NCI-H82 treated with DMSO at 0.1 percent for 48 hours (cell line): Measurements from ENCODE around the gene FAM234B.
"Not testable (repeated sequence)": the region's sequence is repeated elsewhere in the genome, so short reads cannot be mapped to it uniquely, and the experiment has no call there.

Experiments used
- DNase-seq: peaks from one replicate; lab custom pipeline; 2025; ENCODE audit not compliant: unreplicated experiment; lab: John Stamatoyannopoulos, UW

FAM234B gene

GRCh38 chr12:13023811-13024530, 20.2 kb upstream of the FAM234B start:
- DNase-seq: no peak

GRCh38 chr12:13024531-13024916, 19.7 kb upstream of the FAM234B start:
- no peak for DNase-seq

GRCh38 chr12:13026286-13026685, 17.9 kb upstream of the FAM234B start:
- no peak for DNase-seq

GRCh38 chr12:13027032-13027431, 17.1 kb upstream of the FAM234B start:
- no peak for DNase-seq

- no peak for DNase-seq
These were observed 16.7 kb upstream of the FAM234B start for GRCh38 chr12:13027508-13027907.

- peak; percentile 78 for DNase-seq
These were observed 15.2 kb upstream of the FAM234B start for GRCh38 chr12:13028825-13029570.

GRCh38 chr12:13030541-13031291, 13.5 kb upstream of the FAM234B start:
- DNase-seq: peak; percentile 95

GRCh38 chr12:13032164-13032563, 12.0 kb upstream of the FAM234B start:
- no peak for DNase-seq

GRCh38 chr12:13033476-13033875, 10.7 kb upstream of the FAM234B start:
- DNase-seq: no peak

- not testable (repeated sequence) for DNase-seq
These were observed 8.8 kb upstream of the FAM234B start for GRCh38 chr12:13035335-13035734.

- no peak for DNase-seq
These were observed 7.3 kb upstream of the FAM234B start for GRCh38 chr12:13036881-13037280.

GRCh38 chr12:13038491-13039161, 5.6 kb upstream of the FAM234B start:
- no peak for DNase-seq

GRCh38 chr12:13039328-13039956, 4.7 kb upstream of the FAM234B start:
- no peak for DNase-seq

GRCh38 chr12:13041224-13041623, 3.0 kb upstream of the FAM234B start:
- DNase-seq: no peak

- DNase-seq: no peak
These were observed 1.4 kb upstream of the FAM234B start for GRCh38 chr12:13042666-13043230.

- no peak for DNase-seq
These were observed 722 bp downstream of the FAM234B start for GRCh38 chr12:13044906-13045299.

GRCh38 chr12:13045816-13046215, 1.6 kb downstream of the FAM234B start:
- DNase-seq: no peak

- DNase-seq: no peak
These were observed 2.8 kb downstream of the FAM234B start for GRCh38 chr12:13046964-13047363.

GRCh38 chr12:13049816-13050215, 5.6 kb downstream of the FAM234B start:
- no peak for DNase-seq

GRCh38 chr12:13052421-13052820, 8.2 kb downstream of the FAM234B start:
- DNase-seq: no peak
